ENCODE results near the gene PTPN18.

GRCh38 chr2:130373808-130374365, 18.0 kb downstream of the PTPN18 start:
- no peak for TF ChIP-seq TARDBP (IDR thresholded peaks at IDR 0.05)
- no peak for TF ChIP-seq FOXM1 (IDR thresholded peaks at IDR 0.05; ENCODE audit: borderline replicate concordance)
- no peak for TF ChIP-seq SP1 (IDR thresholded peaks at IDR 0.05)
- no peak for TF ChIP-seq ELF4 (IDR thresholded peaks at IDR 0.05)
- no peak for TF ChIP-seq BHLHE40 (IDR thresholded peaks at IDR 0.05; ENCODE audit: borderline replicate concordance)
- TF ChIP-seq ZNF384 (IDR thresholded peaks at IDR 0.05): no peak
- TF ChIP-seq FOXK2 (IDR thresholded peaks at IDR 0.05): no peak
- no peak for TF ChIP-seq LEF1 (IDR thresholded peaks at IDR 0.05; ENCODE audit: borderline replicate concordance)
- no peak for TF ChIP-seq HDGF (IDR thresholded peaks at IDR 0.05; ENCODE audit: borderline replicate concordance)
- no peak for TF ChIP-seq NFRKB (IDR thresholded peaks at IDR 0.05)
- no peak for TF ChIP-seq ARNT (IDR thresholded peaks at IDR 0.05)
- no peak for TF ChIP-seq L3MBTL2 (conservative IDR thresholded peaks at IDR 0.05)
- TF ChIP-seq CTBP1 (IDR thresholded peaks at IDR 0.05; ENCODE audit: borderline replicate concordance): no peak

All from HEK293T (cell line).